SU-DHL-6 (cell line): Measurements from ENCODE around the gene C7.
"Not testable (repeated sequence)": the region's sequence is repeated elsewhere in the genome, so short reads cannot be mapped to it uniquely, and the experiment has no call there.

ENCODE experiments used
- EZH2phosphoT487 ChIP-seq: fragments of 200-600 bp; sonication (generic), shearing (Covaris generic); conservative IDR thresholded peaks from 2 replicates; pipeline ENCODE4 v1.6.1; 2018; ENCODE audit warnings: mild to moderate bottlenecking, antibody characterized with exemption, low read length, moderate library complexity, mixed read lengths
- TF ChIP-seq, protein P1 (sequence below): fragments of 200-600 bp; sonication (generic); IDR thresholded peaks from one replicate; pipeline ENCODE4 v1.5.1; 2017; ENCODE audit warnings: antibody characterized with exemption, mild to moderate bottlenecking, low read length, moderate library complexity; ENCODE audit not compliant: insufficient read depth, poor library complexity, severe bottlenecking

GRCh38 chr5:41022600-41022999 is 113.3 kb downstream of the C7 start:
- TF ChIP-seq, protein P1, sequence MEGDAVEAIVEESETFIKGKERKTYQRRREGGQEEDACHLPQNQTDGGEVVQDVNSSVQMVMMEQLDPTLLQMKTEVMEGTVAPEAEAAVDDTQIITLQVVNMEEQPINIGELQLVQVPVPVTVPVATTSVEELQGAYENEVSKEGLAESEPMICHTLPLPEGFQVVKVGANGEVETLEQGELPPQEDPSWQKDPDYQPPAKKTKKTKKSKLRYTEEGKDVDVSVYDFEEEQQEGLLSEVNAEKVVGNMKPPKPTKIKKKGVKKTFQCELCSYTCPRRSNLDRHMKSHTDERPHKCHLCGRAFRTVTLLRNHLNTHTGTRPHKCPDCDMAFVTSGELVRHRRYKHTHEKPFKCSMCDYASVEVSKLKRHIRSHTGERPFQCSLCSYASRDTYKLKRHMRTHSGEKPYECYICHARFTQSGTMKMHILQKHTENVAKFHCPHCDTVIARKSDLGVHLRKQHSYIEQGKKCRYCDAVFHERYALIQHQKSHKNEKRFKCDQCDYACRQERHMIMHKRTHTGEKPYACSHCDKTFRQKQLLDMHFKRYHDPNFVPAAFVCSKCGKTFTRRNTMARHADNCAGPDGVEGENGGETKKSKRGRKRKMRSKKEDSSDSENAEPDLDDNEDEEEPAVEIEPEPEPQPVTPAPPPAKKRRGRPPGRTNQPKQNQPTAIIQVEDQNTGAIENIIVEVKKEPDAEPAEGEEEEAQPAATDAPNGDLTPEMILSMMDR: not testable (repeated sequence)
- TF ChIP-seq EZH2phosphoT487: not testable (repeated sequence)
